Fibroblast of peridontal ligament (primary cell): ENCODE measurements around the gene UNC5C.

Source experiments
- DNase-seq: peaks from one replicate; pipeline ENCODE4 v3.0.0-alpha.2; 2010; ENCODE audit errors: extremely low read depth

UNC5C gene

DNA sequence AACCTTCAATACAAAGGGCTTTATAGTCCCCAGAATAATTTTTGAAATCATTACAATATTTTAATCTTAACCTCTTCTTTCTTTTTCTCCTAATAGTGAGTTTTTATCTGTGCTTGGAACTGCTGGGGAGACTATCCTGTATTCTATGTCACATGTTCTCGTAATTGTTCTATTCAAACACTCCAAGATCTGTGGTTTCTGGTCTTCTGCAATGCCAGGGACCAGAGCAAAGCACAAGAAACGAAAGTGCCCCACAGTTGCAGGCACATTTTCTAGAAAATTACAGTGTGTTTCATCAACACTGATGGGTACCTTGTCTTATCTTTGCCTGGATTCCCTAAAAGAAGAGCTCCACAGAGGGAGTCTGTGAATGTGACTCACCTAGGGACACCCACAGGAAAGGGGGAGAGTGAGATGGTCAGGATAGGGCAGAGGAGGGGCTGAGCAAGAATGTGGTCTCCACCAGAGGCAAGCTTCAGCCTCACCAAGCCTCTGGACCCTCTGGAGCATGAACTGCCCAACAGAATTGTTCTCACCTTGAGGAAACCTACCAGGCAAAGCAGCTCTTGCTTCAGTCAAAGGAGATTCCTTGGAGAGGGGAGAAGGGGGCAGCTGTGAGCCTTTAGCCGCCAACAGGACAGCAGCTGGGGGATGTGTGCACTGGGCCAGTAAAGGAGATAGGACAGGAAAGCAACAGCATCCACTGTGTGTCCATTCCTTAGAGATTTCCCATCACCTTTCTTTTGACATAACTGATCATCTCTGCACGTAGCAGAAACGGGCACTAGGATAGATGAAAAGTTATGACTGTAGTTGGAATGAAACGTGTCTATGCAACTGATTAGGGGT is 25.9 kb downstream of the UNC5C start:
- DNase-seq = no peak

DNA sequence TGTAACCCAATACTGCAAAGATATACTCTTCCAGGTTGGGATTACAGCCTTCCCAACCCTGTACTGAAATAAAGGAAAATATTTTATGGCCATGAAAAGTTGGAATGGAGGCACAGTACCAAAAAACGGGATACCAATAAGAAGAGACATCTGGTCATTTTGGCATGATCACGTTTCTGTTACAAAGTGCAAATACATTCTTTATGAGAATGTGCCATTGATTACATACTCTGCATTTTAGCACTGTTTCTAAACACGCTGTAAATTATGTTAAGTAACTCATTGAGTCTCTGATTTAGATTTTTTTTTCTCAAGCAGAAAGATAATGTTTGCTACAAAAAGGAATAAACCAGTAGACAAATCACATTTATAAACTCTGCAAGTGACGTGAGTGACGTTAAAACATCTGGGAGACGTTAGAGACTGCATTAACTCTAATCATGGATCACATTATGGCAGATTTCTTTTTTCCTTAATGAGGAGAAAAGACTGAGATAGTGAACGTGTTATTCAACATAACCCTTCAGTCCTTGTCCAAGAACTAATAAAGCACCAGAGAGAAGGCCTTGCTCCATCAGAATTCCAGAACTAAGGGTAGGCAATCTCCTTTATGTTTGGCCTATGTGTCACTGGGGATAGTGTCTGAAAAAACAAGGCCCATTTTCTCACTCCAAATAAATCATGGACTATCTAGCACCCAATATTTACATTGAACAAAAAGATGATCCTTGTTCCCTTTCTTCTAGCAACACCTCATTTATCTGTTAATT is 31.0 kb downstream of the UNC5C start:
- no peak for DNase-seq

DNA sequence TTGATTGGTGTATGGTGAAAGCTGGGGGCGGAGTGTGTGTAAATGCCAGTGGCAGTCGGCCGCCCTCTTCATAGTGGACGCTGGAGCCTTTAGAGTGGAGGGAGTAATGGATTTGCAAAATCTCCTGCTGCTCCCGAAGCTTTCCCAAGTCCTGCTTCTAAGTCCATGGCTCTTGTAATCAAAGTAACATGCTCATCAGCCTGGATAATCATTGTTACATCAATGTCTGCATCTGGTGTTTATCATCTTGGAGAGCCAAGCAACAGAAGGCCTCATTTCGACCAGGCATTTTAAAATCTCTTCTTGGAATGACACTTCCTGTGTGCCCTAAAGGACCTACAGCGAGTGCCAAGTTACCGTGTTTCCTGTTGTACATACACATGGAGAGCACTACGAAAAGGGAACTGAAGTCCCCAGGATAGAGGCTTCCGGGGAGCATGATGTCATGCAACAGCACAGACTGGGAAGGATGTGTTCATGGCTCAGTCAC is 32.2 kb downstream of the UNC5C start:
- no peak for DNase-seq

DNA sequence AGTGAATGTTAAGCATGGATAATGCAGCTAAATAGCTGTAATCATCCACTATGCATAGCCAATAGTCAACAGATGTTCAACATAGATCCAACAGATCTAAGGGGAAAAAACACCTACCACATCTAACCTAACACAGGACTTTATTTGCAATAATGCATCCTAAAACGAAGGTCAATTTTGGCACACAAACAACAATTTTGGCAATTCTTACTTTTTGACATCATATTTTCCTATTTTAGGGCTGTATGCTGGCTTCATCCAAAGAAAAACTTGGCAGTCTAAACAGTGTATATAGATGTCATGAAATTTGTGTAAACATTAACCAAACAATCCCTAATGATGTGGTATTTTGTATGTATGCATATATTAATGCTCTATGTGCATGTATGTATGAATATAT is 33.2 kb downstream of the UNC5C start:
- DNase-seq = no peak

DNA sequence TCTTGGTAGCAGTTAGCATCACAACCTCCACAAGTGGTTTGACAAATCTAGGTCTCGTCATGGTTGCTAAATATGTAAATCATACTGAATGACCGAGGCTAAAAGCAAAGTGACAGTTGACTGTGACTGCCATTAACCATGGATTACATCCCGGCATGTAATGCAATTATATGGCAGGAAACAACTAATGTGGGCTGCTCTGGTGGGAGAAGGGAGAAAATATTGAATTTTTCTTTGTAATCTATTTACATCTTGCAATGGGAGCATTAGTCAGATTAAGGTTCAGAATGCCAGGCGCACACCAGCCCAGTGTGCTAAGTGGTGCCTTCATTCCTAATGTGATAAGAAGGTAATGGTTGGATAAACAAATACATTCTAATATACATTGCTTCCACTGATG is 35.8 kb downstream of the UNC5C start:
- DNase-seq = no peak

DNA sequence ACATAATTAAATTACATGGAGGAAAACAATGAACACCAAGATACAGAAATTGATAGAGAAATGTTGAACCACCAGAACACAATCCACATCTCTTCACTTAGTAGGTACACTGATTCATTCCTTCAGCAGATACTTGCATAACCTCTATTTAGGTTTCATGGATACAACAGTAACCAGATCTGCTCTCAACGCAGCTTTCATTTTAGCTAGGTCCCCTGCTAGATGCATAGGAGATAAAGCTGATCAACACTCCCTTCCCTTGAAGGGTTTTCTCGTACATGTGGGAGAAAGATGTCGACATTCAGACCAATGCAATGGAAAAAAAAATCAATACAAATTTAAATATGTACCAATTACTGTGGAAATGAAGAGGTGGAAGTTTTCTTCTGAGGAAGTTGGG is 37.3 kb downstream of the UNC5C start:
- DNase-seq = no peak

DNA sequence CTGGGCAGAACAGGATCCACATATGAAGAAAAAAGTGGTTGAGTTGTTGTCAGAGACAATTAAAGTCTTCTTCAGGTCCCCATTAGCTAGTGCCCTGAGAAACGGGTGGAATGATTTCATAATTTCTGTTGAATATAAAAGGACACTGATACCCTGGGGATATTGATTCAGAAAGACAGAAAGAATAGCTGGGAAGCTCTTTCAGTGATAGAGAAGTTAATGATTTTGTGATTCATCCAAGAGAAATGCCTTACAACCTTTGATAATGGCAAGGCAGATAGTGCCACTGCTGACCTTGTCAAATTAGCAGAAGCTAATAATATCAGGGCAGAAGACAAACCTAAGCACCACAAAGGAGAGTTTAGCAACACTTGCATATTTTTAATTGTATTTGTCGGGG is 37.9 kb downstream of the UNC5C start:
- DNase-seq = no peak

DNA sequence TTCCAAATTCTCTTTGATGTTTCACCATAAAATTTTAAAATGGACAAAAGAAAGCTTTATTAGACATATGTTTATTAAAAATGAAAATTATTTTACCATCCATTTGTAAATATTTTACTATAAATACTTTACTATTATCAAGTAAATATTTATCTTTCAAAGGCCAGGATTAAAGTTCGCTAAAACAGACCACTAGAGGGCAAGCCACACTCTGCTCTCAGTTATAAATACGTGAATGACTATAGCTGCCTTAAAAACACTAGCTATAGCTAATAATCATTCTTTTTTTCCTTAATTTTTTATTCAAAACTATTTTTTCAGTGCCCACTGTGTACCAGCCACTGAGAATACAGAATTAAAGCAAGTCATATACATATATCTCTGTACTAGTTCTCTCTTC is 38.6 kb downstream of the UNC5C start:
- peak; percentile 33 for DNase-seq

DNA sequence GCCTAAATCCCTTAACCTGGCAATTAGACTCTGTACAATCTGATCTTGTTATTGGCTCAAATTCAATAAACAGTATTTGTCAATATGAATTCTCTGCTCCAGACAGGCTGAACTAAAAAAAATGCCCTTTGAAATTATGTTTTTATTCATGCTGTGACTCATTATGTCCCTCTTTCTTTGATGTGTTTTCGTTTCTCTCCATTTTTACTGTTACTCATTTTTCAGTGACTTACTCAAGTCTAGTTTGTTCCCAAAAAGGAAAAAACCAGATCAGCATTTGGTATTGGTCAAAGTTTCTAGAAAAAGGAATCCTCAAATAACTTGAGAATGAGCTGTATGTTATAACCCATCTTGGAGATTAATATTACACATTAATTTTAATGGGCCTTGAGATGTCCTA is 40.4 kb downstream of the UNC5C start:
- DNase-seq = peak; percentile 39

DNA sequence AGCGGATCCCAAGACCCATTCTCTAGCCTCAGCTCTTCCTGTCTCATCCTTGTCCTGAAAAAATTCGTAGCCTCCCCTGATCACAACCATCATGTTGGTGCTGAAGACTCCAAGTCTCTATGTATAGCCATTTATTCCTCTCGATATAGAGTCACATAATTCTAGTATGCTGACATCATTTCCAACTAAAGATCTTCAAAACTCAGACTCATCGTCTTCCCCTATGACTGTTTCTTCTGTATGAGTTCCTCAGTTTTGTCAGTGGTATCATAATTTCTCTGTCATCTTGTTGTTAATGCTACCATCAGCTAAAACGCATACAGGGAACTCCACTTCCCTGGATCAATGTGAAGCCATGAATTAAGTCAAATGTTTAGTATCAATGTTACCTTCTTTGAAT is 41.2 kb downstream of the UNC5C start:
- DNase-seq = no peak

DNA sequence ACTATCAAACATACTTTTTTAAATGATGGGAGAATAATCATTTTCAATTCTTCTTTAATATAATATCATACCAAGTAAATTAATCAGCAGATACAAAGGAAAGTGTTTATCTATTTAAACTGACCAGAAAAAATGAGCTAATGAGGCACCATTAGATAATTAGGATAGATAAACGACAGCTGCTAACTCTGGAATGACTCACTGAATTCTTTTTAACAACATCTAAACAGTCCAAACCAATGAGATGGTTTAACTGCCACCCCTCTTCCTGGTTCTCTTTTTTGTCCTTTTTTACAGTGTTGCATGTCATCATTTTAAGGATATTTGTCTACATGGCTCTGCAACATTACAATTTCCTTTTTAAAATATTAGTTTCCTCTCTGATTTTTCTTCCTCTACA is 41.6 kb downstream of the UNC5C start:
- DNase-seq = no peak

DNA sequence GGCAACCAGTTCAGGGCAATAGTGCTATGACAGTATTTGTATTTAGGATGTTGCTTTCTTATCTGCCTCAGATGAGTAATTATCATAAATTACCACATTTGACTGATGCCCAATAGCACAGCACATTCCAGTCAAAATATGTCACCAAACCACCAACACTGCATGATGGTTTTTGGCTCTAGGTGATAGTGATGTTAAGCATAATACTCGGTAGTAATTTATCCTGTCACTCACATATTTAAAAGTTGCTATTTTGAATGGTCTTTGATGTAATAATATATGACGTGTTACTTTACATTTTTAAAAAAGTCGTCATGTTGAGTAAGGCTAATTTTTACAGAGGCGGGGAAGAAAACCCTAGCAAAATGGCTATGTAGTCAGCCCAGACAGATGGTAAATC is 42.5 kb downstream of the UNC5C start:
- DNase-seq = no peak

DNA sequence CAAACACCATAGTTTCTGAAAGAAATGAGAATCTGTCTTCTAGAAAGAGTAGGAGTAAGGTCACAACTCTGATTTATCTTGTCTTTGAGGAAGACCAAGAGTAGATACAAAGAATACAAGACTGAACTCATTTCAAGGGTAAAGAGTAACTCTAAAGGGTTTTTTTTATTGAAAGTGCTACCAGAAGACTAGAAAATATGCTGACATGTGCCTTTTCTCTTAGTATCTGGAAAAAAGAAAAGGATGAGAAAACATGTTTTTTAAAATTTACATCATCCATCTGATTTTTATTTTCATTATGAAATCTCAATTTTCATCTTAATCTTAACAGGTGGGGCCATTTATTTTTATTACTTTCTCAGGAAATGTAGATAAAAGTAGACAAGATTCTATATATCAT is 43.0 kb downstream of the UNC5C start:
- no peak for DNase-seq

DNA sequence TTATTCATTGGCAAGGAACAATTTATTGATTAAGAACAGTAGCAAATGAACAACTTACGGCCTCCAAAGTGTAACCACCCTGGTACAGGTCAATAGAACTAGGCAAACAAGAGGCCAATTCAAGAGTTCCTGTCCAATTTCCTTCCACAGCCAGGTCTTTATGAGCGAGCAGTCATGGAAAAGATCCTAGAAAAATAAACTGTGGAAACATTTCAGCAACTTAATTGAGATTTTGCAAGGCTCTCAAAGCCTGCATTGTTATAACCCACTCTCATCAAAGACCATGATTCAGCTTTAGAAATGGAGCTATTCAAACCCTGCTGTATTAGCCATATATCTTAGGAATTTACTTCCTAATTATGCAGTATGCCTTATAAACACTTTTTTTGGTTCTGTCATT is 43.6 kb downstream of the UNC5C start:
- DNase-seq = peak; percentile 68

DNA sequence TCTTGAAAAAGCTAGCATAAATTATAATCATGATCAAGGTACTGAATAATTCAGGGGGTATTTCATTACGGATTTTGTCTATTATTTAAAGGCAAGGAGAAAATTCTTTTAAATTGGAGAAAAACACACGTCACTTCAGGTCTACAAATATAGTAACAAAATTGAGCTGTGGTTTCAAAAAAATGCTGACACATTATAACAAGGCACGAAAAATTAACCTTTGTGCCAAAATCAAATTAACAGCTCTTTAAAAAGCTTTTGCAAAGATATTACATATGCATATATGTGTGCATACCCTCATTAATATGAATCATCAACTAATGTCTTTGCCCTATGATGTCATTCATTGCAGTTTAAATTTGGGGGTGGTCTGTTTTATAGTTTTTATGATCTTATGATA is 44.3 kb downstream of the UNC5C start:
- DNase-seq = no peak

DNA sequence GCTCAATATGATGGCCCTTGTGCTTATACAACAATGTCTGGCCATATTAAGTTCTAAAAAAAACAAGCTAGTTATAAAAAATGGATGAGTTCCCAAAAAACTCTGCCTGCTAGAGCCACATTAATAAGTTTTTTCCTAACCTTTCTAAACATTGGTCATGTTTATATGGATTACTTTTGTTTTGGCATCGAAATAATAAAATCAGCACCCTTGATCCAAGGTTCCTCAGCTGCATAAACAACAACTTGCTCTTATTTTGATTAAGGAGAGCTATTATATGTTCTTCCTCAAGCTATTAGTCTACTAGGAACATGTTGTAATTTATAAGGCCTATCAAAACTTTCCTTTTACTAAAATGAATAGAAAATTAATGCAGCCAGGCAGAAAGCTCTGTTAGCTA is 48.4 kb downstream of the UNC5C start:
- no peak for DNase-seq

DNA sequence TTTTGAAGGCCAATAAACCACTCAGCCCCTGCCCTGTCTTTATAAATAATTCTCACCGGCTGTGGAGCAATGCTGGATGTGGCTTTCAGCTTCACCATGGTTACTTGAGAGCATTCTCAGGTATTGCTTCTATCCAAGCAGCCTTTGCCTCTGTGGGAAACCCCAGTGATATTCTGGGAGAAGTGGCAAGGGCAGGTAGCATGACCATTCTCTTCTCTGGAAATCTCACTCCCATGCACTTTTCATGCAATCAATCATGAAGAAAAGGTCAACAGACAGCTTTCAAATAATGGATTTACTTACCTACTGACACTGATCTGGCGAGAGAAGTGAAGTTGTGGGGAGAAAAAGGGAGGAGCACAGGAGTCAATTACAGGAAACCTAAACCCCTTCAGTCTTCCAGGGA is 49.5 kb downstream of the UNC5C start:
- no peak for DNase-seq

DNA sequence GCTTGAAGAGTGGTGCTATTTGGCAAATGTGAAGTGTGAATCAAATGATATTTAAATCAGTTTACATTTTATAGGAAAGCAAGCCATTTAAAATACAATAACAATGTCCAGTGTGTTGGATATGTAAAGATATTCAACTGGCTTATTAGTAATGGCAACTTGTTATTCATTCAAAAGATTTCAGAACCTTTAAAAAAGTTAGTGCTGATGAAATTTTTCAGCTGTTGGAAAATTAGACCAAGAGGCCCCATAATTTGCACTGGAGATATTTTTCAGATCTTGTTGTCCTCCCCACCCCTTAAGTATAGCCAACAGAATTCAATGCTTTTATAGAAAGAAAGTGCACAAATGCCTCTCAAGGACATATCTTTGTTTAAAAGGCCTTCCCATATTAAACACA is 54.6 kb downstream of the UNC5C start:
- DNase-seq = no peak

DNA sequence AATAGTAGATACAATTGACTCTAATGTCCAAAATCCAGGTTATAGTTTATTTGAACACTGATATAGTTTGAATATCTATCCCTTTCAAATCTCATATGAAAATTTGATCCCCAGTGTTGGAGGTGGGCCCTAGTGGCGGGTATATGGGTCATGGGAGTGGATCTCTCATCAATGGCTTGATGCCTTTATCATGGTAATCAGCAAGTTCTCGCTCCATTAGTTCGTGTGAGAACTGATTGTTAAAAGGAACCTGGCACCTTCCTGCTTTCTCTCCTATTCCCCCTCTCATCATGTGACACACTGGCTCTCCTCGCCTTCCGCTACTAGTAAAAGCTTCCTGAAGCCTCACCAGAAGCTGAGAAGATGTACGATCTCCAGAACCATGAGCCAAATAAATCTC is 70.1 kb downstream of the UNC5C start:
- no peak for DNase-seq

DNA sequence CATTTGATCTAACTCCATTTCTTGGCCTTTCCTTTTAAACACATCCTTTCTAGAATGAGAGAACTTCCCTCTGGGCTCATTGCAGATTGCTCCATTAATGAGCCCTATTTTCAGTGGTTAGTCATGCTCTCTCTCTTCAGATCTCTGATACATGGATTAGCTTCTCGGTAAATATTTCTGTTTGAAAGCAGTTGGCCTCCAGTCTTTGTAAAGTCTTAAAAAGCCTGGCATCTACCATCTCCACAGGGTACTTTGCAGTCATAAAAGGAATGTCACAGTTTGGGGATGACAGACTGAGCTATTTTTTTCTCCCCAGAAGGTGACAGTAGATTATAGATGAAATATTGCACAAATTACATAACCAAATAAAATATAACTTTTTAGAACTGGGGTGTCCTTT is 72.7 kb downstream of the UNC5C start:
- DNase-seq = no peak

DNA sequence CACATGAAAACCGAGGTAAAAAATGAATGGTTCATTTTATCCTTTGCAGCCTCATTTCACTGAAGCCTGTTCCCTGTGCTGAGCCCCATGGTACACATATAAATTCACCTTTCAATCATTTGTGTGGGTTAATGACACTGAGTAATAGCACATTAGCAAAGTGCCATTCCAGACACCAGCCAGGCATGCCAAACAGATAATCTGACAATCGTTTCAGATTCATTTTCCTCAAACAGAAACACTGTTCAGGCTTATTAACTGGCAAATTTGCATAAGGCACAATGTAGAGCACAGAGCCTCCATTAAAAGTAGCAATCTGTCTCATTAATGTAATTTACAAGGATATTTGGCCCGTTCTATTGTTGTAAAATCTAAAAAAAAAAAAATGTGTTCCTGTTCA is 76.2 kb downstream of the UNC5C start:
- DNase-seq = no peak

DNA sequence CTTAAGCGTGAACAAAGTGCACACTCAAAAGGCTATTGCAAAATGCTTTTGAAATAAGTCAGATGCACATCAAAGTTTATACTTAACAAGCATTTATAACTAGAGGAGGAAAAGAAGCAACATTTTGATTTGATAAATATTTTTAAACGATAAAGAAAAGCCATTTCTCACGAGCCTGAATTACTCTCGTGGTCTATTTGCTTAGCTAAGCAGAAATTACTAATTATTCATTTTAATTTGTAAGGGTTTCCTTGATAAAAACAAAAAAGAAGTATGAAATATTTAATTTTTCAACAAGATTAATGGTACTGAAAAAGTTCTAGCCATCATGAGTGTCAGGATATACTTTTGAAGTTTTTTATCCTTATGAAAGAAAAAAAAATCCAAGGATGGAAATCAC is 78.2 kb downstream of the UNC5C start:
- no peak for DNase-seq

DNA sequence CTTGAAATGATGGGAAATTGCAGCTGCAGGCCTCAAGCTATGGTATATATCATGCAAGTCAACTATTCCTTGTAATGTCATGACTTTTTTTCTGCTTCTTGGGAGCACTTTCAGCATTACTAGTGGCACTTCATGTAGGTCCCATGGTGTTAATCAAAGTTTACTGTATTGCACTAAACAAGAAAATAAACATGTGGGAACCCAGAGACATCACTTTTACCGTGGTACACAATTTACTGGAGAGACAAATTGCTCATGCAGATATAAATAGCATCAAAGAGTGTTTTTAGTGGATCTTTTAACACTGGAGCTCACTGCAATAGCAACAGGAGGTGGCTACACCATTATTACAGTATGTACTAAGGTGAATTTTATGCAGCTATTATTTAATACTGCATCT is 79.2 kb downstream of the UNC5C start:
- no peak for DNase-seq
